Measurements from ENCODE around the gene MGRN1. TPM values are rescaled to one million over a fixed set of nuclear protein-coding genes. Genes with fewer than 3 reads are reported as not detected.

MGRN1 gene
- total and polyA plus RNA-seq, 2 donors (not counting 1 experiment from before 2014, with no cell fraction given) = 5.4 to 26.1 TPM

DNA sequence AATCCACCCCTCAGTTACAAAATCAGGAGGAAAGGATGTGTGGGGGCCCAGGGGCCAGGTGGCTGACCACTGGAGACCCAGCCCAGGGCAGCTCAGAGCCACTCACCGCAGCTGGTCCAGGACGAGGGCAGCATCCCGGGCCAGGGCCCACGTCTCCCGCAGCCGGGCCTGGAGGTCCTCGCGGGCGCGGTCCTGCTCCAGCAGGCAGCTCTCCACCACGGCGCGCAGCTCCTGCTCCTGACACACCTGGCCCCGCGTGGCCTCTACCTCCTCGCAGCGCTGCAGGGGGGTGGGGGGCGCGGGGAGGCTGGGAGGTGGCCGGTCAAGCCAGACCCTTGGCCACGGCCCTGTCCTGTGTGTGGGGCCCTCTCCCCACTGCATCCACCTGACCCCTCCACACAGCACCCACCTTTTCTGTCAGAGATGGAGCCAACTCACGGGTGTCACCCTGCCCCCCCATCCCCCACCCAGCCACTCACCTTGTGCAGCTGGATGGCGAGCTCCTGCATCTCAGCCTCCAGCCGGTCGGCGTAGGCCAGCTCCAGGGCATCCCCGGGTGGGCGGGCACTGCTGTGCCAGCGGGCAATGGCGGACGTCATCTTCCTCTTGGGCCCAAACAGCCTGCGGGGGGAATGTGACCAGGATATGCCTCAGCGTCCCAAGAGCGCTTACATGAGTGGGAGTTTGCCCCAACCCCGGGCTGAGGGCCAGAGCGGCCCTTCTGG is 73.9 kb downstream of the MGRN1 start:
- peaks cover 40% of the 10 kb centered on the region for H3K36me3 ChIP-seq (ENCODE audit: control insufficient read depth, insufficient read depth, low read length)
- DNase-seq (ENCODE audit: low read depth in 2 of 2) = no peak

DNA sequence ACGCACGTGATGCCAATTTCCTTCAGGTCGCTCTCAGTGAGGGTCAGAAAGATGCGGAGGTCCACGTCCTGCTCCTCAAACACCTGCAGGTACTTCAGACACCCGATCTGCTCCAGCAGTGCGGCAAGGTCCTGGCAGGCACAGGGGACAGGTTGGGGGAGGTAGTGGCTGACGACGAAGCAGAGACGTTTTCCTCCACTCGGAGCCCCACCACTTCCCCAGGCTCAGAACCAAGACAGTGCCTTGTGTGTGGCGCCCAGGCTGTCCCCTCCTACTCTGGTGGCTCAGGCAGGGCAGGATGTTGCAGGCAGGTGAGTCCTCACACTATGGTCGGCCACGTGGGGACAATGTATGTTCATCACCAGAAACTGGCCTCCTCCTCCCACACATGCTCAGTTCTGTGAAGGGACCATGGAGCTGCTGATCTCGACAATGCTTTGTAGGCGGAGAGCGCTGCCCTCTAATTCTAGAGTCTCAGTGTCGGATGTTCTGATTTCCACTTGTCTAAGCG is 74.5 kb downstream of the MGRN1 start:
- Histone ChIP-seq H3K4me2 (ENCODE audit: extremely low read depth, insufficient read depth, low read length) (no peak overlapping the region), H3K79me2 (ENCODE audit: control insufficient read depth, insufficient read depth, low read length) (peaks cover 2% of the 10 kb centered on the region), H3K27me3 (ENCODE audit: control insufficient read depth, insufficient read depth, low read length) (no peaks in the 10 kb centered on the region), H3K27ac (ENCODE audit: insufficient read depth, low read length) (no peak overlapping the region), H3K4me1 (ENCODE audit: control insufficient read depth, extremely low read depth, insufficient read depth, low read length) (peaks cover 7% of the 10 kb centered on the region), H3K9me3 (ENCODE audit: control insufficient read depth, insufficient read depth, low read depth, low read length) (no peaks in the 10 kb centered on the region), H3K9ac (ENCODE audit: insufficient read depth, low read length) (no peak overlapping the region), H3K4me3 (replicated peaks in 1 of 4; ENCODE audit: control extremely low read depth in 1 of 4, insufficient read depth in 1 of 4, low read depth in 3 of 4, low read length in 4 of 4) (no peak overlapping the region), H2AFZ (ENCODE audit: low read length) (no peak overlapping the region), H3K36me3 (ENCODE audit: control insufficient read depth, insufficient read depth, low read length) (peaks cover 40% of the 10 kb centered on the region), H4K20me1 (ENCODE audit: control insufficient read depth, extremely low read depth, insufficient read depth, low read length) (no peaks in the 10 kb centered on the region)
- no peak for DNase-seq (ENCODE audit: low read depth in 2 of 2)
- no peak for TF ChIP-seq EZH2 (IDR thresholded peaks at IDR 0.05; ENCODE audit: low read length, missing control alignments)
- TF ChIP-seq CTCF (conservative IDR thresholded peaks at IDR 0.05 in 1 of 2, IDR thresholded peaks at IDR 0.05 in 1 of 2; ENCODE audit: low read depth in 1 of 2, low read length in 2 of 2) = no peak

More for the DNA sequence above, 73.9 kb downstream of the MGRN1 start:
- H4K20me1 ChIP-seq (ENCODE audit: control insufficient read depth, extremely low read depth, insufficient read depth, low read length) = no peaks in the 10 kb centered on the region
- peaks cover 7% of the 10 kb centered on the region for H3K4me1 ChIP-seq (ENCODE audit: control insufficient read depth, extremely low read depth, insufficient read depth, low read length)
- H3K9me3 ChIP-seq (ENCODE audit: control insufficient read depth, insufficient read depth, low read depth, low read length) = no peaks in the 10 kb centered on the region
- H3K27me3 ChIP-seq (ENCODE audit: control insufficient read depth, insufficient read depth, low read length) = no peaks in the 10 kb centered on the region
- no peak overlapping the region for H3K4me2 ChIP-seq (ENCODE audit: extremely low read depth, insufficient read depth, low read length)
- H3K27ac ChIP-seq (ENCODE audit: insufficient read depth, low read length) = no peak overlapping the region
- no peak overlapping the region for H3K4me3 ChIP-seq (replicated peaks in 1 of 4; ENCODE audit: control extremely low read depth in 1 of 4, insufficient read depth in 1 of 4, low read depth in 3 of 4, low read length in 4 of 4)
- peaks cover 4% of the 10 kb centered on the region for H3K79me2 ChIP-seq (ENCODE audit: control insufficient read depth, insufficient read depth, low read length)
- no peak overlapping the region for H2AFZ ChIP-seq (ENCODE audit: low read length)
- no peak overlapping the region for H3K9ac ChIP-seq (ENCODE audit: insufficient read depth, low read length)
- TF ChIP-seq CTCF (conservative IDR thresholded peaks at IDR 0.05 in 1 of 2, IDR thresholded peaks at IDR 0.05 in 1 of 2; ENCODE audit: low read depth in 1 of 2, low read length in 2 of 2) (no peak), EZH2 (IDR thresholded peaks at IDR 0.05; ENCODE audit: low read length, missing control alignments) (no peak)

DNA sequence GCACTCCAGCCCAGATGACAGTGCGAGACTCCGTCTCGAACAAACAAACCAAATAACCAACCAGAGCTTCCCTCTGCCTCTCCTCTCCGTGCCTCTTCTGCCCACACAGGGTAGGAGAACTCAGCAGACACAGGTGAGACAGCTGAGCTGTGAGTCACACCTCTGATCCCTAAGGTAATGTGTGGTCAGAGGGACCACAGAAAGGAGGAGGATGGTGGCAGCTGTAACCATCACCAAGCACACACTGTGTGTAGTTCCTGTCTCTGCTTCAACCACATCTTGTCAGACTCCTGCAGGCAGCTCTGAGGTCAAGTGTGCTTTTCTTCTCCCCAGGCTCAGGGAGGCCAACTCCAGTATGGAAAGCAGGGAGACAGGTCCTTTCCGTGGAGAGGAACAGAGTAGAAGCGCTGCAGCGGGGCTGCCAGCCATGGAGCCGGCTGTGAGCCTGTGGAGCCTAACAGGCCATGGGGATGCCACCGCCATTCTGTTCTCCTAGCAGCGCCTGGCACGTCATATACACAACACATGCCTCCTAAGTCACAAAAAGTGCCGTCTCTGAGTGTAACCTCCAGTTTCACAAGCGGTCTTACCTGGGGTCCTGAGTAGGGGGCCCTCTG is 75.9 kb downstream of the MGRN1 start:
- H3K79me2 ChIP-seq (ENCODE audit: control insufficient read depth, insufficient read depth, low read length) = no peaks in the 10 kb centered on the region
- no peak overlapping the region for H3K4me2 ChIP-seq (ENCODE audit: extremely low read depth, insufficient read depth, low read length)
- H3K4me3 ChIP-seq (replicated peaks in 1 of 4; ENCODE audit: control extremely low read depth in 1 of 4, insufficient read depth in 1 of 4, low read depth in 3 of 4, low read length in 4 of 4) = no peak overlapping the region
- no peak overlapping the region for H2AFZ ChIP-seq (ENCODE audit: low read length)
- H4K20me1 ChIP-seq (ENCODE audit: control insufficient read depth, extremely low read depth, insufficient read depth, low read length) = no peaks in the 10 kb centered on the region
- H3K4me1 ChIP-seq (ENCODE audit: control insufficient read depth, extremely low read depth, insufficient read depth, low read length) = no peaks in the 10 kb centered on the region
- H3K9ac ChIP-seq (ENCODE audit: insufficient read depth, low read length) = no peak overlapping the region
- H3K36me3 ChIP-seq (ENCODE audit: control insufficient read depth, insufficient read depth, low read length) = peaks cover 40% of the 10 kb centered on the region
- no peak for TF ChIP-seq CTCF (conservative IDR thresholded peaks at IDR 0.05 in 1 of 2, IDR thresholded peaks at IDR 0.05 in 1 of 2; ENCODE audit: low read depth in 1 of 2, low read length in 2 of 2)
- TF ChIP-seq EZH2 (IDR thresholded peaks at IDR 0.05; ENCODE audit: low read length, missing control alignments) = no peak
- DNase-seq (ENCODE audit: low read depth in 2 of 2) = no peak
- no peaks in the 10 kb centered on the region for H3K27me3 ChIP-seq (ENCODE audit: control insufficient read depth, insufficient read depth, low read length)
- no peaks in the 10 kb centered on the region for H3K9me3 ChIP-seq (ENCODE audit: control insufficient read depth, insufficient read depth, low read depth, low read length)
- H3K27ac ChIP-seq (ENCODE audit: insufficient read depth, low read length) = no peak overlapping the region

All from fibroblast of lung (primary cell).